ENCODE measurements around the gene EXOSC10. TPM values are rescaled to one million over a fixed set of nuclear protein-coding genes. Genes with fewer than 3 reads are reported as not detected.

The EXOSC10 gene
- total and polyA plus RNA-seq, 9 of the 15 experiments (the other 6 are each of a cell fraction or from before 2014, with no cell fraction given): 23.4 to 150 (median 105) TPM

- POLR2A ChIA-PET: interaction anchor here (0.6 to 0.9 kb wide), 4 partner anchors 9 to 618 kb away, joined by 3 to 4 read pairs (median 3); no protein-coding TSS in a partner anchor
- DNase-seq (ENCODE audit: extremely low read depth in 1 of 4, low spot score in 3 of 4) (no peak), FAIRE-seq (no peak), ATAC-seq (no peak)
- no peaks in the 10 kb centered on the region for H3K79me2 ChIP-seq (ENCODE audit: control insufficient read depth, insufficient read depth, low read length)
- peaks cover 0 to 4% of the 10 kb centered on the region in 2 experiments; a peak in 2 of 5 replicates for H3K4me1 ChIP-seq (replicated peaks in 1 of 2; ENCODE audit: control insufficient read depth in 2 of 2, insufficient read depth in 2 of 2, low read length in 2 of 2)
- in situ Hi-C loops (cut with MboI): no loop called here
- no peaks in the 10 kb centered on the region for H4K20me1 ChIP-seq (replicated peaks; ENCODE audit: control insufficient read depth, insufficient read depth, low read length)
- H3K9me1 ChIP-seq (ENCODE audit: control insufficient read depth, insufficient read depth, low read length): no peaks in the 10 kb centered on the region
- WGBS (ENCODE audit: insufficient coverage, low coverage, missing lambda C conversion rate): 80% methylated on average over 5 of the region's 5 CpGs
- H3K36me3 ChIP-seq (ENCODE audit: control insufficient read depth, insufficient read depth, low read length): peaks cover 86% of the 10 kb centered on the region
- no peaks in the 10 kb centered on the region for H3K9me3 ChIP-seq (replicated peaks; ENCODE audit: control insufficient read depth, insufficient read depth, low read depth, low read length)
- BruUV-seq (replicated peaks): no TSS peak
- H3K4me2 ChIP-seq (ENCODE audit: insufficient read depth, low read length): no peak overlapping the region
- TF ChIP-seq ZNF561 (CRISPR knock-in tag; conservative IDR thresholded peaks at IDR 0.05) (no peak), FOSL1 (tag; conservative IDR thresholded peaks at IDR 0.05) (0 out of 2 replicates have a peak, but pooled peaks have one; percentile 4), MTA2 (IDR thresholded peaks at IDR 0.05; ENCODE audit: low read depth) (no peak), TAL1 (IDR thresholded peaks at IDR 0.05) (no peak), SRSF7 (optimal IDR thresholded peaks at IDR 0.05; ENCODE audit: low read depth, low read length) (no peak), C11orf30 (IDR thresholded peaks at IDR 0.05; ENCODE audit: low read depth) (no peak), EGR1 (conservative IDR thresholded peaks at IDR 0.05) (no peak)
- H3K4me3 ChIP-seq: no peak overlapping the region
- intact Hi-C loops (cut with micrococcal nuclease): no loop called here
- CTCF ChIA-PET (ENCODE audit: low intra/inter-chr PET ratio): no interaction called here
- H3K9ac ChIP-seq (ENCODE audit: insufficient read depth in 1 of 2, low read depth in 2 of 2, low read length in 2 of 2): no peak overlapping the region
- H2AFZ ChIP-seq (ENCODE audit: low read depth, low read length): no peak overlapping the region
- H3K27me3 ChIP-seq (ENCODE audit: control insufficient read depth in 2 of 2, insufficient read depth in 2 of 2, low read length in 2 of 2): no peaks in the 10 kb centered on the region
- no peak overlapping the region for H3K27ac ChIP-seq (ENCODE audit: extremely low read depth, low read depth, low read length)
Observed at GRCh38 chr1:11134898-11135266, 35.2 kb upstream of the EXOSC10 start.

Measured in K562 (cell line).